OCI-LY3 (cell line): ENCODE results near the gene IZUMO4.

Experiments
- H2AFZ ChIP-seq: fragments of 200-600, 300-600 bp; shearing (Covaris generic); 2 replicates; pipeline ENCODE4 v1.6.0; 2014; ENCODE audit warnings: antibody characterized with exemption, low read depth, low read length
- H3K27ac ChIP-seq: fragments of 200-600, 300-600 bp; sonication (generic); 2 replicates; pipeline ENCODE4 v1.5.1; 2014; ENCODE audit warnings: mild to moderate bottlenecking, low read length, moderate library complexity, mixed read lengths
- H3K27me3 ChIP-seq: fragments of 200-600, 300-600 bp; sonication (generic); 2 replicates; pipeline ENCODE4 v1.6.1; 2014; ENCODE audit warnings: low read depth, low read length, mixed read lengths
- H3K36me3 ChIP-seq: fragments of 200-600, 300-600 bp; sonication (generic); replicated peaks from 2 replicates; pipeline ENCODE3; 2014; ENCODE audit warnings: low read depth, low read length, mixed read lengths
- H3K4me1 ChIP-seq: fragments of 300-600, 200-600 bp; sonication (generic); 2 replicates; pipeline ENCODE4 v1.6.1; 2014; ENCODE audit warnings: low read length, mixed read lengths
- H3K4me2 ChIP-seq: fragments of 200-600, 300-600 bp; sonication (generic); 2 replicates; pipeline ENCODE4 v1.6.1; 2014; ENCODE audit warnings: low read length, mixed read lengths
- H3K4me3 ChIP-seq: fragments of 300-600, 200-600 bp; sonication (generic); 2 replicates; pipeline ENCODE4 v1.5.1; 2014; ENCODE audit warnings: antibody characterized with exemption, mild to moderate bottlenecking, low read length, moderate library complexity
- H3K79me2 ChIP-seq: fragments of 300-600, 200-600 bp; shearing (Covaris generic); 2 replicates; pipeline ENCODE4 v1.6.1; 2014; ENCODE audit warnings: mild to moderate bottlenecking, low read length, mixed read lengths
- H3K9ac ChIP-seq: fragments of 300-600, 200-600 bp; shearing (Covaris generic); 2 replicates; pipeline ENCODE4 v1.6.0; 2014; ENCODE audit warnings: mild to moderate bottlenecking, low read length, moderate library complexity
- H3K9me3 ChIP-seq: fragments of 200-600, 300-600 bp; shearing (Covaris generic); 2 replicates; pipeline ENCODE4 v1.6.1; 2014; ENCODE audit warnings: low read length, mixed read lengths; ENCODE audit not compliant: insufficient read depth
- H4K20me1 ChIP-seq: fragments of 200-600, 300-600 bp; sonication (generic); 2 replicates; pipeline ENCODE4 v1.6.1; 2016; ENCODE audit warnings: low read length, mixed read lengths; ENCODE audit not compliant: insufficient read depth
- CTCF ChIP-seq: fragments of 200-600, 300-600 bp; sonication (generic); IDR thresholded peaks from 2 replicates; pipeline ENCODE4 v1.5.1; 2014; ENCODE audit warnings: antibody characterized with exemption, low read length, low read depth
- EZH2phosphoT487 ChIP-seq: fragments of 200-600 bp; shearing (Covaris generic); IDR thresholded peaks from 2 replicates; pipeline ENCODE4 v1.6.1; 2018; ENCODE audit warnings: antibody characterized with exemption, mixed run types, low read depth

The IZUMO4 gene

GRCh38 chr19:2117215-2117960 lies 20.7 kb downstream of the IZUMO4 start:
- H3K4me1 ChIP-seq, result no peaks in the 10 kb centered on the region
- H3K9ac ChIP-seq, result no peak overlapping the region
- no peak overlapping the region for H3K4me2 ChIP-seq
- no peak overlapping the region for H3K4me3 ChIP-seq
- TF ChIP-seq EZH2phosphoT487, result no peak
- TF ChIP-seq CTCF, result no peak
- H3K27ac ChIP-seq, result no peak overlapping the region
- no peaks in the 10 kb centered on the region for H3K79me2 ChIP-seq
- no peaks in the 10 kb centered on the region for H3K9me3 ChIP-seq
- H2AFZ ChIP-seq, result no peak overlapping the region
- no peaks in the 10 kb centered on the region for H3K27me3 ChIP-seq
- H4K20me1 ChIP-seq, result no peaks in the 10 kb centered on the region
- H3K36me3 ChIP-seq, result peaks cover 77% of the 10 kb centered on the region

GRCh38 chr19:2118438-2118837 lies 21.7 kb downstream of the IZUMO4 start:
- peaks cover 8% of the 10 kb centered on the region; the same call in 1 of the 2 replicates for H4K20me1 ChIP-seq
- no peaks in the 10 kb centered on the region for H3K79me2 ChIP-seq
- peaks cover 80% of the 10 kb centered on the region for H3K36me3 ChIP-seq
- no peak overlapping the region for H3K4me2 ChIP-seq
- H3K27ac ChIP-seq, result no peak overlapping the region
- H3K9ac ChIP-seq, result no peak overlapping the region
- H2AFZ ChIP-seq, result no peak overlapping the region
- no peaks in the 10 kb centered on the region for H3K9me3 ChIP-seq
- H3K4me1 ChIP-seq, result no peaks in the 10 kb centered on the region
- TF ChIP-seq CTCF (no peak), EZH2phosphoT487 (no peak)
- no peak overlapping the region for H3K4me3 ChIP-seq
- H3K27me3 ChIP-seq, result no peaks in the 10 kb centered on the region

- peaks cover 76% of the 10 kb centered on the region for H3K36me3 ChIP-seq
- no peak overlapping the region for H3K9ac ChIP-seq
- H3K4me2 ChIP-seq, result no peak overlapping the region
- TF ChIP-seq EZH2phosphoT487, result no peak
- no peak for TF ChIP-seq CTCF
- peaks cover 18% of the 10 kb centered on the region; the same call in 1 of the 2 replicates for H4K20me1 ChIP-seq
- no peaks in the 10 kb centered on the region for H3K79me2 ChIP-seq
- H3K4me3 ChIP-seq, result no peak overlapping the region
- H3K4me1 ChIP-seq, result no peaks in the 10 kb centered on the region
- H3K27ac ChIP-seq, result no peak overlapping the region
- H2AFZ ChIP-seq, result no peak overlapping the region
- no peaks in the 10 kb centered on the region for H3K9me3 ChIP-seq
- no peaks in the 10 kb centered on the region for H3K27me3 ChIP-seq
These were observed 23.4 kb downstream of the IZUMO4 start for GRCh38 chr19:2119921-2120785.

GRCh38 chr19:2120821-2121220 lies 24.1 kb downstream of the IZUMO4 start:
- Histone ChIP-seq H3K27ac (no peak overlapping the region), H3K36me3 (peaks cover 70% of the 10 kb centered on the region), H3K4me2 (no peak overlapping the region), H3K79me2 (no peaks in the 10 kb centered on the region), H3K9me3 (no peaks in the 10 kb centered on the region), H2AFZ (no peak overlapping the region), H4K20me1 (peaks cover 18% of the 10 kb centered on the region; the same call in 1 of the 2 replicates), H3K4me3 (no peak overlapping the region), H3K27me3 (no peaks in the 10 kb centered on the region), H3K4me1 (no peaks in the 10 kb centered on the region), H3K9ac (no peak overlapping the region)
- TF ChIP-seq EZH2phosphoT487 (no peak), CTCF (no peak)
